H1 (cell line): ENCODE data around the gene EIF4E3. TPM values are rescaled to one million over a fixed set of nuclear protein-coding genes. Genes with fewer than 3 reads are reported as not detected.

Experiments
- CTCF ChIA-PET: fragments of 300-600 bp; sonication (Branson Sonifier 250); formaldehyde crosslinking; loops from one replicate; lab custom pipeline; 2021; ENCODE audit not compliant: partially characterized antibody; lab: Charles Lee
- POLR2A ChIA-PET: fragments of 300-600 bp; sonication (Branson Sonifier 250); formaldehyde crosslinking; loops from one replicate; lab custom pipeline; 2021; ENCODE audit warnings: inconsistent platforms; ENCODE audit not compliant: partially characterized antibody; lab: Charles Lee
- DNase-seq, 2 experiments: peaks; one replicate each; pipeline versions ENCODE4 v3.0.0 to v3.0.0-alpha.2; 2010 to 2022; ENCODE audit warnings: low spot score in 2 of 2, low read depth in 1 of 2, mixed read lengths in 1 of 2
- FAIRE-seq: peaks from 2 replicates; lab custom pipeline; 2011; peaks lifted over from hg19 to GRCh38; lab: Jason Lieb, UNC
- H2AFZ ChIP-seq: 2 replicates; pipeline ENCODE4 v1.8.1; 2012; ENCODE audit warnings: low read length, inconsistent platforms
- H2AK5ac ChIP-seq: 2 replicates; pipeline ENCODE4 v1.6.1; 2013; ENCODE audit warnings: low read depth, low read length
- H2BK120ac ChIP-seq: replicated peaks from 2 replicates; pipeline ENCODE3; 2013; ENCODE audit warnings: low read depth, low read length, inconsistent platforms
- H2BK12ac ChIP-seq: 2 replicates; pipeline ENCODE4 v1.6.1; 2013; ENCODE audit warnings: low read depth, low read length
- H2BK15ac ChIP-seq: 2 replicates; pipeline ENCODE4 v1.6.1; 2013; ENCODE audit warnings: low read length
- H2BK20ac ChIP-seq: 2 replicates; pipeline ENCODE4 v1.6.1; 2013; ENCODE audit warnings: low read length
- H2BK5ac ChIP-seq: 2 replicates; pipeline ENCODE4 v1.6.1; 2013; ENCODE audit warnings: low read depth, low read length
- H3K14ac ChIP-seq: 2 replicates; pipeline ENCODE4 v1.6.1; 2013; ENCODE audit warnings: inconsistent platforms; ENCODE audit not compliant: insufficient read length
- H3K18ac ChIP-seq: 2 replicates; pipeline ENCODE4 v1.6.1; 2013; ENCODE audit warnings: low read length; ENCODE audit errors: extremely low read depth
- H3K23ac ChIP-seq: 2 replicates; pipeline ENCODE4 v1.6.1; 2013; ENCODE audit warnings: inconsistent platforms; ENCODE audit not compliant: insufficient read length
- H3K23me2 ChIP-seq: 2 replicates; pipeline ENCODE4 v1.6.1; 2013; ENCODE audit warnings: low read depth, low read length
- H3K27ac ChIP-seq: 2 replicates; pipeline ENCODE4 v1.6.1; 2011; ENCODE audit warnings: low read depth, low read length, inconsistent platforms
- H3K27me3 ChIP-seq, 4 experiments: replicated peaks in 1 of 4; 1 replicate in 1 of 4; 2 replicates in 3 of 4; pipeline versions ENCODE4 v1.6.1 to v1.8.1; 2011 to 2013; ENCODE audit warnings: low read length in 3 of 4, mild to moderate bottlenecking in 3 of 4, inconsistent platforms in 2 of 4, mixed read lengths in 2 of 4, moderate library complexity in 1 of 4; ENCODE audit not compliant: control insufficient read depth in 3 of 4, insufficient read depth in 3 of 4; ENCODE audit errors: extremely low read depth in 1 of 4
- H3K36me3 ChIP-seq, 4 experiments: 2 replicates each; pipeline versions ENCODE4 v1.6.1 to v1.8.1; 2011 to 2013; ENCODE audit warnings: mild to moderate bottlenecking in 4 of 4, low read length in 3 of 4, moderate library complexity in 2 of 4, control low read depth in 1 of 4, inconsistent platforms in 1 of 4; ENCODE audit not compliant: insufficient read depth in 4 of 4, control insufficient read depth in 2 of 4
- H3K4ac ChIP-seq: replicated peaks from 2 replicates; pipeline ENCODE3; 2013; ENCODE audit warnings: low read length, low read depth, mixed read lengths, inconsistent platforms; ENCODE audit not compliant: insufficient read length
- H3K4me1 ChIP-seq, 4 experiments: replicated peaks in 1 of 4; 1 replicate in 1 of 4; 2 replicates in 3 of 4; pipeline versions ENCODE4 v1.6.1 to v1.8.1; 2011 to 2013; ENCODE audit warnings: low read length in 3 of 4, inconsistent platforms in 2 of 4, mixed read lengths in 1 of 4; ENCODE audit not compliant: insufficient read depth in 4 of 4, control insufficient read depth in 3 of 4
- H3K4me2 ChIP-seq, 2 experiments: 2 replicates each; pipeline versions ENCODE4 v1.6.1 to v1.8.1; 2011 to 2013; ENCODE audit warnings: low read depth in 2 of 2, low read length in 2 of 2, control low read depth in 1 of 2, inconsistent platforms in 1 of 2, mild to moderate bottlenecking in 1 of 2; ENCODE audit not compliant: insufficient read depth in 1 of 2
- H3K4me3 ChIP-seq, 4 experiments: fragments of 200-600, 300-600 bp in 1 of 4; sonication (generic), shearing (Covaris generic), sonication (Bioruptor Twin) in 1 of 4; 2 replicates each; pipeline versions ENCODE4 v1.5.1 to v1.8.1; 2011 to 2016; ENCODE audit warnings: low read length in 4 of 4, low read depth in 3 of 4, control low read depth in 2 of 4, inconsistent platforms in 2 of 4, mild to moderate bottlenecking in 2 of 4, mixed read lengths in 1 of 4, moderate library complexity in 1 of 4; ENCODE audit not compliant: insufficient read depth in 2 of 4; ENCODE audit errors: extremely low read depth in 1 of 4
- H3K56ac ChIP-seq: replicated peaks from 2 replicates; pipeline ENCODE3; 2013; ENCODE audit warnings: low read depth, mild to moderate bottlenecking, mixed read lengths, low read length, inconsistent platforms; ENCODE audit not compliant: insufficient read length
- H3K79me1 ChIP-seq: 2 replicates; pipeline ENCODE4 v1.6.1; 2013; ENCODE audit warnings: low read depth, low read length, control low read depth
- H3K79me2 ChIP-seq, 2 experiments: 2 replicates each; pipeline versions ENCODE4 v1.6.1 to v1.8.1; 2012 to 2013; ENCODE audit warnings: low read length in 2 of 2, mild to moderate bottlenecking in 2 of 2, inconsistent platforms in 1 of 2; ENCODE audit not compliant: insufficient read depth in 2 of 2, control insufficient read depth in 1 of 2
- H3K9ac ChIP-seq, 4 experiments: replicated peaks in 1 of 4; 1 replicate in 1 of 4; 2 replicates in 3 of 4; pipeline versions ENCODE4 v1.6.1 to v1.8.1; 2011 to 2013; ENCODE audit warnings: low read depth in 3 of 4, low read length in 3 of 4, control low read depth in 2 of 4, mild to moderate bottlenecking in 2 of 4, moderate library complexity in 2 of 4, inconsistent platforms in 1 of 4; ENCODE audit errors: extremely low read depth in 1 of 4
- H3K9me3 ChIP-seq, 2 experiments: 2 replicates each; pipeline versions ENCODE4 v1.6.1 to v1.8.1; 2012 to 2013; ENCODE audit warnings: mild to moderate bottlenecking in 2 of 2, moderate library complexity in 2 of 2, control low read depth in 1 of 2, inconsistent platforms in 1 of 2, low read depth in 1 of 2, low read length in 1 of 2, mixed read lengths in 1 of 2; ENCODE audit not compliant: insufficient read depth in 2 of 2
- H4K20me1 ChIP-seq, 2 experiments: replicated peaks in 1 of 2; 2 replicates each; pipeline versions ENCODE3 to v1.8.1; 2011 to 2013; ENCODE audit warnings: inconsistent platforms in 2 of 2, low read length in 2 of 2, mild to moderate bottlenecking in 1 of 2; ENCODE audit not compliant: insufficient read depth in 2 of 2, control insufficient read depth in 1 of 2
- H4K5ac ChIP-seq: 2 replicates; pipeline ENCODE4 v1.6.1; 2013; ENCODE audit warnings: low read length, low read depth, mixed read lengths, inconsistent platforms; ENCODE audit not compliant: insufficient read length
- H4K8ac ChIP-seq: 2 replicates; pipeline ENCODE4 v1.8.0; 2013; ENCODE audit warnings: mild to moderate bottlenecking, moderate library complexity, low read length, inconsistent platforms; ENCODE audit not compliant: insufficient read depth; ENCODE audit errors: extremely low read depth
- H4K91ac ChIP-seq: replicated peaks from 2 replicates; pipeline ENCODE3; 2013; ENCODE audit warnings: low read length, mixed read lengths, inconsistent platforms; ENCODE audit not compliant: insufficient read length
- BCL11A ChIP-seq, 2 experiments: IDR thresholded peaks; one replicate each; pipeline ENCODE4 v1.6.1; 2011; ENCODE audit warnings: low read depth in 2 of 2, low read length in 2 of 2, mild to moderate bottlenecking in 2 of 2
- polyA plus RNA-seq, 7 experiments: library from polyadenylated mRNA; depleted of rRNA in 3 of 7; stranded (reverse) in 5 of 7; unstranded in 2 of 7; fragments of >200 nt in 5 of 7; fragments of 200-250 nt in 2 of 7; gene quantifications; 1 replicate in 5 of 7; 2 replicates in 1 of 7; 4 replicates in 1 of 7; pipeline versions ENCODE4 v1.2.1 to v1.2.3, GENCODE V29; 2011 to 2013; ENCODE audit warnings: missing spikeins in 2 of 7, mixed read lengths in 2 of 7
- total RNA-seq: library from RNA; stranded (reverse); fragmentation: NEBNext Ultra II Directional; extraction: Animal tissue kit (Norgen Biotek cat#: 25700); gene quantifications from 2 replicates; pipeline ENCODE4 v1.2.1, GENCODE V29; 2021

The EIF4E3 gene
- total and polyA plus RNA-seq, 2 of the 8 experiments (the other 6 are each of a cell fraction or from before 2014, with no cell fraction given) = 5.2 to 17.0 TPM

DNA sequence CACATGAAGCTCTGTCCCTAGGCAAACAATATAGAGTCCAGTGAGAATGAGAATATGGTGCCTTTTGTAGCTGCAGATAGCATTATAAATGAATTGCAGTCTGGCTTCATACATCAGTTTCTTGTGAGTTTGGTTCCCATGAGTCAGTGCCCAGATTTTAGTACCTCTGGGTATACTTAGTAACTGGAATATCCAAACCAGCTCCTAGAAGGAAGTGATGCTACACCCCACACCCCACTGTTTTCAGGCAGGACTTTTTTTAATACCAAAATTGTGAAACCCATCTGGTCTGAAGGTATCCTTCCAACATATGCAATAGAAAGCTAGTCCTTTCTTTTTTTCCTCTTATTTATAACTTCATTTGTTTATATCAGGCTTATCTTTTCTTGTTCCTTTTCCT, 99.5 kb downstream of the EIF4E3 start:
- no peaks in the 10 kb centered on the region for H3K27me3 ChIP-seq
- CTCF ChIA-PET = no interaction called here
- H2BK12ac ChIP-seq = no peak overlapping the region
- H4K20me1 ChIP-seq = no peaks in the 10 kb centered on the region
- H2AFZ ChIP-seq = no peak overlapping the region
- H3K14ac ChIP-seq = no peak overlapping the region
- no peak overlapping the region for H3K27ac ChIP-seq
- no peaks in the 10 kb centered on the region for H3K79me2 ChIP-seq
- H3K23ac ChIP-seq = no peak overlapping the region
- POLR2A ChIA-PET = interaction anchor here (0.6 kb wide), 1 partner anchor 94 kb away, joined by 3 read pairs; no protein-coding TSS in a partner anchor
- H2BK120ac ChIP-seq = no peak overlapping the region
- no peak overlapping the region for H3K9ac ChIP-seq
- no peak overlapping the region for H4K91ac ChIP-seq
- H3K9me3 ChIP-seq = no peaks in the 10 kb centered on the region
- H3K56ac ChIP-seq = no peak overlapping the region
- no peak overlapping the region for H2AK5ac ChIP-seq
- H3K4me1 ChIP-seq = peaks cover 0 to under 1% (median 0%) of the 10 kb centered on the region in 4 experiments; a peak in 2 of 7 replicates
- no peaks in the 10 kb centered on the region for H3K23me2 ChIP-seq
- no peak overlapping the region for H2BK20ac ChIP-seq
- no peak overlapping the region for H3K4ac ChIP-seq
- H3K4me2 ChIP-seq = no peak overlapping the region
- no peaks in the 10 kb centered on the region for H3K79me1 ChIP-seq
- no peaks in the 10 kb centered on the region for H3K36me3 ChIP-seq
- H2BK5ac ChIP-seq = no peak overlapping the region
- H3K18ac ChIP-seq = no peak overlapping the region
- DNase-seq (no peak), FAIRE-seq (no peak)
- H3K4me3 ChIP-seq = no peak overlapping the region
- no peak overlapping the region for H2BK15ac ChIP-seq
- no peak for TF ChIP-seq BCL11A (IDR thresholded peaks at IDR 0.05; ENCODE audit: low read depth in 2 of 2, low read length in 2 of 2)
- H4K8ac ChIP-seq = no peak overlapping the region
- no peak overlapping the region for H4K5ac ChIP-seq

Other genes starting within 250 kb of the EIF4E3 start
- gene FOXP1, start 141.7 kb downstream of the EIF4E3 start, total RNA-seq = 24.6 and 25.4 TPM in 2 replicates
- 11.6 and 13.9 TPM in 2 replicates for gene FOXP1, start 141.7 kb downstream of the EIF4E3 start, polyA plus RNA-seq (2011; rRNA removed)
- 12.5 and 13.8 TPM in 2 replicates for gene GPR27, start 28.5 kb upstream of the EIF4E3 start, total RNA-seq
- 10.7 and 11.3 TPM in 2 replicates for gene GPR27, start 28.5 kb upstream of the EIF4E3 start, polyA plus RNA-seq (2011; rRNA removed)
- 1.8 and 2.0 TPM in 2 replicates for gene PROK2, start 59.7 kb upstream of the EIF4E3 start, total RNA-seq
- 0.24 and 0.50 TPM in 2 replicates for gene PROK2, start 59.7 kb upstream of the EIF4E3 start, polyA plus RNA-seq (2011; rRNA removed)